Mammary epithelial cell (primary cell): ENCODE data around the gene ITGB2.

ENCODE experiments used
- CTCF ChIP-seq, 2 donors: IDR thresholded peaks in 1 of 2; conservative IDR thresholded peaks in 1 of 2; 2 replicates each; pipeline ENCODE4 v1.5.1; 2011 to 2012; ENCODE audit warnings: inconsistent platforms in 2 of 2, low read length in 2 of 2, mild to moderate bottlenecking in 2 of 2, control low read depth in 1 of 2, low read depth in 1 of 2; ENCODE audit not compliant: insufficient read depth in 1 of 2; ENCODE audit errors: extremely low read depth in 1 of 2
- EZH2 ChIP-seq: IDR thresholded peaks from 2 replicates; pipeline ENCODE4 v1.6.1; 2012; ENCODE audit warnings: low read length, inconsistent platforms, borderline replicate concordance

DNA sequence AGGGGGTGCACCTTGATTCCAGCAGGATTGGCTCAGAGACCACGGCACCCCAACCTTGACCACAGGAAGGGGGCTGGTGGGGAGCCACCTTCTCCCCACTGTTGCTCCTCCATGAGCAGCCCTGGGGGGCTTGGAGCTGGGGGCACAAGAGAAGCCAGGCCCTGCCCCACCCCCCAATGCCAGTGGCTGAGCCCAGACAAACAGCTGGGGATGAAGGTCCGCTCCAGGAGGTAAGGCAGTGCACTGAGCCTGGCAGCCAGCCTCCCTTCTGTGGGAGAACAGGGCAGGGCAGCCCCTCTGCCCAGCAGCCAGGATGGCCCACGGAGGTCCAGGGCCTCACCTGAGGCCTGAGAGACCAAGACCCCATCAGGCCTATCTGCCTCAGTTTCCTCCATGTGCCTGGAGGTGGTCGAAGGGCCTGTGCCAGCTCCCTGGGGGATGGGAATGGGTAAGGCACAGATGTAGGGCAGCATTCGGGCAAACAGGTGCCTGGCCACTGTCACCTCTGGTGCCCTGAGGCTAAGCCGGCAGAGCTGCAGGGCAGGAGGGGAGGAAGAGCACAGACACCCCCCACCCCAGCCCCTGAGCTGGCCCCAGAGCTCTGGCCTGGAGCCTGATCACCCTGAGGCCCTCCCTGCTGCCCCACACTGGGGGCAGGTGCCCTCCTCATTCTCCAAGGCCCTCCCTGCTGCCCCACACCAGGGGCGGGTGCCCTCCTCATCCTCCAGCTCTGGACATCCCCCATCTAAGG lies 7.1 kb downstream of the ITGB2 start:
- TF ChIP-seq CTCF (conservative IDR thresholded peaks at IDR 0.05 in 1 of 2, IDR thresholded peaks at IDR 0.05 in 1 of 2; ENCODE audit: extremely low read depth in 1 of 2, insufficient read depth in 1 of 2, low read depth in 1 of 2, low read length in 2 of 2) (no peak), EZH2 (no peak)
